Adipose tissue (tissue), 3 donors: ENCODE results near the gene NCBP3. TPM values are rescaled to one million over a fixed set of nuclear protein-coding genes. Genes with fewer than 3 reads are reported as not detected.
"Not testable (repeated sequence)": the region's sequence is repeated elsewhere in the genome, so short reads cannot be mapped to it uniquely, and the experiment has no call there.

ENCODE experiments used
- H3K27ac ChIP-seq: one replicate; pipeline ENCODE4 v1.5.1; 2013; ENCODE audit warnings: low read depth, low read length
- WGBS, 3 donors: extraction: QIAGEN DNeasy Blood & Tissue Kit; methylation state at CpG; one replicate each; pipeline ENCODE4 v1.1.7; 2013; 5-methylcytosine and 5-hydroxymethylcytosine counted together
- polyA plus RNA-seq, 3 donors: library from polyadenylated mRNA; stranded (reverse); fragments of 200-250 nt; gene quantifications; one replicate each; pipeline ENCODE4 v1.2.3, GENCODE V29; 2013
- donor health status: healthy with polysubstance abuse.
- donor health status: Bipolar disorder and iron deficiency.
- donor health status: healthy.

The NCBP3 gene
- polyA plus RNA-seq, 3 donors = 13.0 to 18.2 (median 15.1) TPM

DNA sequence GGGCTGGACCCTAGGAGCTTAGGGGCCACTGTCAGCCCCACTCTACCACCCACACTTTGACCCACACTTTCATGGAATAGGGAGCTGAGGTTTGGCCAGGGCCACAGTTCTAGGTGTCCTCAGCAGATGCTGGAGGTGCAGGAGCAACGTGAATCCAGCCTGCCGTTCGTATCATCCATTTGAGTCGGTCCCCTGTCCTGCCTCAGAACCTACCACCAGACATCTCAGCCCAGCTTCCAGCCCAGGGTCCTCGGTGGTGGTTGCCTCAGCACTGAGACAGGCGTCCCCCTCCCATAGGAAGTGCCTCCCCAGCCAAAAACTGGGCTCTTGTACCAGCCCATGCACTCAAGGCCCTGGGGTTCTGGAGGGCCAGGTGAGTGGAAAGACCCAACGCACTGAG is 44.7 kb downstream of the NCBP3 start:
- H3K27ac ChIP-seq = no peak overlapping the region
- whole genome bisulfite sequencing, 3 donors = 82 to 89% (median 84%) methylated on average over 7 of the region's 7 CpGs

DNA sequence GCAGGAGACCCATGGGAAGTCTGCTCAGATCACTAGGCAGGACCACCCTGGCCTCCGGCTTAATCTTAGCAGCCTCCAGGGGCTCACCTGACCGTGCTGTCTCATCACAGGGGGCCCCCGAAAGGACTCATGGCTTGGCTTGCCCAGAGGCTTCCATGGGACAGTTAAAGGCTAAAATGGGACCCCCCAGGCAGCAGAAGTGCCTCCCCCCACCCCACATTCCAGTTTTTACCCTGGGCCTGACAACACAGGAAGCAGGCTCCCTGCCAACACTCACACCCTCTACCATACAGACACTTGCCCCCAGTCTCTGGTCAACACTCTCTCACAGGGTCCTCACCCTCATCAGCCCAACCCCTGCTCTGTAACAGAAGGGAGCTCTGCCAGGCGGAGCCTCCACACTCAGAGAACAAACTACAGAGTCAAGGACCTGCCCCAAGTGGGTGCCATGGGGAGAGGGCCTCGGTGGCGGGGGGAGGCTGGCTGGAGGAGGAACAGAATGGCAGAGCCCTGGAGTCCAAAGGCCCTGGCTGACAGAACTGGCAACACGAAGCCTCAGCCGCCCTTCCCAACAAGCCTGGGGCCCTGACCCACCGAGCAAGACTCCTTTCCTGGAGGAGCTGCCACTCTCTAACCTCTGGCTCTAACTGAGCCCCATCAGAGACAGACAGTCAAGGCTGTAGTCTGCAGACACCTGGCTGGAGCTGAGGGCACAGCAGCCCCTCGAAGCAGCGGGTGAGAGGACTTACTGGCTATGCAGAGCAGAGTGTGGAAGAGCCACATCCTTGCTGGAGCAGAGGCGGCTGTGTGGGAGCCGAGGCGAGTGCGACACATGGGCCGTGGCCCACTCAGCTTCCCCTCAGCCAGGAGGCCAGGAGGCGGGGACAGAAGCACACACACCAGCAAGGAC is 45.4 kb downstream of the NCBP3 start, which contains the start of gene ITGAE:
Gene ITGAE (minus strand): TSS at position 827 of the 910 bp plus-strand sequence. CDS start 44 bp downstream, at position 783.
- H3K27ac ChIP-seq = no peak within 1 kb of the TSS
- 65 to 86% (median 79%) methylated on average over 17 of the region's 17 CpGs for WGBS, 3 donors

DNA sequence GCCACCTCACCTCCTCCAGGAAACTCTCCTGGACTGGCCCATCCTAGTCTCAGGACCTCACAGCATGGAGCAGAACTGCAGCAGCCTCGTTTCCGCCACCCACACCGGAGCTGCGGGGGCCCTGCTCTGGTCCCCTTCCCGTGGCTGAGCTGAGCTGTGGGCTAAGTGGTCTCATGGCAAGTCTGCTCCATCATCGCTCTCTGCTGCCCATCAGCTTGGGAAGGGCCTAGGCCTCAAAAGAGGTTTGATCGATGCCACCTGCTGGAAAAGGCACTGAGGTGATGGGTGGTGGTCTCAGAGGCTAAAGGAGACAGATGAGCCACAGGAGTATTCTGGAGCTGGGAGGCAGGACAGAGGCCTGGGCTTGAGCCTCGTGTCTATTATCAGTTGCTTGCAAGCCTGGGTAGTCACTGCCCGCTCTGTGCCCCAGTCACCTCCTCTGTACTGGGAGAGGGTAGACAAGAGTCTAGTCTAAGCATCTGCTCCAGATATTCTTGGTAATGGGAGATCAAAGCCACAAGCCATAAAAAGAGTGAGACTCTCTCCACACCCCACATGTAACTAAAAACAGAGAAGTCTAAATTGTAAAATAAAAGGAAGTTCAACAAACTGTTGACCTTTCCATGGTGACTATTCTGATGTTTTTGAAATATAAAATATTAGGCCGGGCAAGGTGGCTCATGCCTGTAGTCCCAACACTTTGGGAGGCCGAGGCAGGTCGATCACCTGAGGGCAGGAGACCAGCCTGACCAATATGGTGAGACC is 46.7 kb downstream of the NCBP3 start:
- no peak overlapping the region for H3K27ac ChIP-seq
- WGBS, 3 donors = 82 to 90% (median 87%) methylated on average over 12 of the region's 12 CpGs

DNA sequence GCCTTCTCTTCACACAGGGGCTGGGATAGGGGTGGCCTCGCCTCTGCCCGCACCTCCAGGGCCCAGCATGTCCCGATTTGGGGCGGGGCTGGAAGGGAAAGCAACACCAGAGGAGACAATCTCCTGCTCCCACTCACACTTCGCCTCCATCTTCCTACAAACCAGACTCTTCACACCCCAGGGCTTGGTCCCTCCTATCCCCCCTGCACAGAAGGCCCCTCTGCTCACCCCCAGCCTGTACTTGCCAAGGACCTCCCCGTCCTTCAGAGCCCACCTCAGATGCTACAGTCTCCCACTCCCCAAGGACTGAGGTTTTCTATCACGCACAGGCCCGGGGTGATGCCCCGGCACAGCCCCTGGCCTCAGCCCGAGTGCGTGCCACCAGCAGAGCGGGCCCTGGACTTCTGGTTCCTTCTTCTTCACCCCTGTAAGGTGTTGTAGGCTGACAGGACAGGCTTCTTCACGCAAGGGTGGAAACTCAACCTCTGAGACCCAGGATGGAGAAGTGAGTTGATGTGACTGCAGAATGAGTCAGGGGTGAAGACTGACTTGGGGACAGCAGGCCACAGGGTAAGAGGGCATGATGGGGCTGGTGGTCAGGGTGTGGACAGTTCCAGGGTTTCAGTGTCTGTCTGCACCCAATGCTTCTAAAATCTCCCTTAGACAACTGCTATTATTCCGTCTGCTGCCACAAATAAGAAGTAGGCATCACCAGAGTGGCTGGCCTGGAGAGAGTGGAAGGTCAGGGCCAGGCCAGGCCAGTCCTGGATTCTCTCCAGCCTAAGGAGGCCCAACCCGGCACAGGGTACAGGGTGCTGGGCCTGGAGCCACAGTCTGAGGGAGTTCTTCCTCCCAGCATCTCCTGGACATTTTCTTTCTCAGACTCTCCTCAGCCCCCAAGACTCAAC is 47.5 kb downstream of the NCBP3 start:
- H3K27ac ChIP-seq = no peak overlapping the region
- 75 to 84% (median 83%) methylated on average over 15 of the region's 15 CpGs for WGBS, 3 donors

DNA sequence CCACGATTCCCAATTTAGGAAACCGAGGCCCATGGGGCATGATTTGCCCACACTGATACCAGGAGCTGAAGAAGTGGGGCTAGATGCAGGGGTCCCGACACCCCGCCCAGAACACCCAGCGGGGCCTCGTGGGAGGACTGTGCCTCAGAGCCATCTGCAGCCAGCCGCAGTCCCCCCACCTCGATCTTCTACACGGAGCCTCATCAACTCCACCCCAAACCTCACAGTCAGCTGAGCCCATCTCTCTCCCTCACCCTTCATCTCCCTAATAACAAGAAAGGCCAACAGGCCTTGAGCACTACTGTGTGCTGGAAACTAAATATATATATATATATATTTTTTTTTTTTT is 49.2 kb downstream of the NCBP3 start:
- 81 to 91% (median 86%) methylated on average over 9 of the region's 9 CpGs for WGBS, 3 donors
- H3K27ac ChIP-seq = no peak overlapping the region

DNA sequence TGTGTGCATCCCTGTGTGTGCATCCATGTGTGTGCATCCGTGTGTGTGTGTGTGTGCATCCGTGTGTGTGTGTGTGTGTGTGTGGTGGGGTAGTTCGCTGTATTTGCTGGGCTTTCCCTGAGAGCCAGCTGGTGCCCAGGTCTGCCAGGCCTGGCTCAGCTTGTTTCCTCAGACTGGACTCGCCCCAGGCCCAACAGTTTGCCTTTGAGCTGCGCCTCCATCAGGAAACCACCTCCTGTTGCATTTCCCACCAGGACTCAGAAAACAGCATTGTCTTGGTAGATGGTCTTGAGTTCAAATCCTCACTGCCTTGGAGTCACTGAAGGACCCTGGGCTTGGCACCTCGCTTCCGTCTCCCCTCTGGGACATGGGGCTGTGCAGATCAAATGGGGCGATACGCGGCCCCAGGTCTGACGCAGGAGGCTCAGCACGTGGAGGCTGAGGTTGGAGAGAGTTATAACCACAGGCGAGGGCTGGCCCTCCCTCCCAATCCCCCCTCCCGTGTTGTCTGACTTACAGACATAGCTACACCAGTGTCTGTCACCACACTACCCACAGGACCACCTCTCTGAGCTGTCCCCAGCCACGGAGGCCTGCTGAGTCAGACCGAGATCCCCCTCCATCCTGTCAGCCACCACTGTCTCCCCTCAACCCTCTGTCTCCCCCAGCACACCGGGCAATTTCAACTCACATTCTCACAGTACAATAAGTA is 49.8 kb downstream of the NCBP3 start:
- 65 to 83% (median 66%) methylated on average over 15 to 17 of the region's 17 CpGs for WGBS, 3 donors
- no peak overlapping the region for H3K27ac ChIP-seq

DNA sequence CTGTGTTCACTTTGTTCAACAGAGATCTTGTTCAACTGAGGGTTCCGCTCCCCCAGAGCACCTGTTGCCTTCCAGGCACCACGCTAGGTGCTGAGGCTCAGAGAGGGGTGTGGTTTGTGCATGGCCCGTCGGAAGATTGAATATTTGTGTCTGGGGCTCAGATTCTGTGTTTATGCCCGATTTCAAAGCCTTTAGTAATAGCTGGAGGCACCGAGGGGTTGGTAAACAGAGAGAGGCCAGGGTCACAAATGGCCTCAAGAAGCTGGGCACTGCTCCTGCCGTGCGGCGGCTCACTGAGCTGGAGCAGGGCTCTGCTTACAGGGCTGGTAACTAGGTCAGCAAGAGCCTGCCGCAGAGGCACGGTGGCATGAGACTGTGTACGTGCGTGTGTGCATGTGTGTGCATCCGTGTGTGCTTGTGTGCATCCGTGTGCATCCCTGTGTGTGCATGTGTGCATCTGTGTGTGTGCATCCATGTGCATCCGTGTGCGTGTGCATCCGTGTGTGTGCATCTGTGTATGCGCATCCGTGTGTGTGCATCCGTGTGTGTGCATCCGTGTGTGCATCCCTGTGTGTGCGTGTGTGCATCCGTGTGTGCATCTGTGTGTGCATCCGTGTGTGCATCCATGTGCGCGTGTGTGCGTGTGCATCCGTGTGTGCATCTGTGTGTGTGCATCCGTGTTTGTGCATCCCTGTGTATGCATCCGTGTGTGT is 50.5 kb downstream of the NCBP3 start:
- no peak overlapping the region for H3K27ac ChIP-seq
- WGBS, 3 donors = 75 to 83% (median 82%) methylated on average over 31 of the region's 31 CpGs

DNA sequence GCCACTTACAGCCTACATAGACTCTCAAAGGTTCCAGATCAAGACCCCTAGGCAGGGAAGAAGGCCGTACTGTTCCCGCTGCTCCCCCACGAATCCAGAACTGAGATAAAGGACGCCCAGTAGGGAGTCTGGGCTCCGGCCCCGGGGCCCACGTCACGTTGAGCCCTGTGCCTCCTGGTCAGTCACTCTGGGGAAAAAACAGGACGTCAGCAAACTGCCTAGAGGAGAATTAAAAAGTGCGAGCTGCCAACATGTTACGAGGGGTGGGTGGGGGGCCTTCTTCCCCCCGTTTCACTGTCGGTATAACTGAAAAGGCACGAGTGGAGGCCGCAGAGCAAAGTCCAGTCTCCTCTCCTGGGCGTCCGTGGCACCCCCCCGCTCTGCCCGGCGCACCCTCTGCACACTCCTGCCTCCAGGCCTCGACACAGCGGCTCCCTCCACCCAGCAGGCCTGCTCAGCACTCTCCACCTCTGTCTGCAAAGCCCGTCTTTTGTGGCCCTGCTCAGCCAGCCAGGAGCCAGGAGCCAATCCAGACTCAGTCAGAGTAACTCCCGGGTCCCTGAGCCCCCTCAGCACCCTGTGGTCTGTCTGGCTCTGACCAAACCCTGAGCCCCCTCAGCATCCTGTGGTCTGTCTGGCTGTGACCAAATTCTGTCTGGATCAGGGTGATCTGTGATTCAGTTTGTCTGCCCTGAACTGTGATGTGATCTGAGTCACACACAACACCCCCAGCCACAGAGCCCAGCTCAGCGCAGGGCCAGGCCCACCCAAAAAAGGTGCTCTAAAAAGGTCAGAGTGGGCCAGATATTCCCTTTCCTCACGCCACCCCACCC is 51.3 kb downstream of the NCBP3 start:
- no peak overlapping the region for H3K27ac ChIP-seq
- 70 to 80% (median 71%) methylated on average over 26 of the region's 26 CpGs for WGBS, 3 donors

DNA sequence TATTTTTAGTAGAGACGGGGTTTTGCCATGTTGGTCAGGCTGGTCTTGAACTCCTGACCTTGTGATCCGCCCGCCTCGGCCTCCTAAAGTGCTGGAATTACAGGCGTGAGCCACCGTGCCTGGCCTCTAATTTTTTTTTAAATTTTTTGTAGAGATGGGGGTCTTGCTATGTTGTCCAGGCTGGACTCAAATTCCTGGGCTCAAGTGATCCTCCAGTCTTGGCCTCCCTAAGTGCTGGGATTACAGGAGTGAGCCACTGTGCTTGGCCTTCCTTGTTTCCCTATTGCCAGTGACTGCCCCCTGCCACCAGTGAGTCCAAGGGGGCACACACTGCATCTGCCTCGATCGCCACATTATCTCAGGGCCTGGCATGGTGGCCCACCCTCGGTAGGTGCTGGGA is 51.9 kb downstream of the NCBP3 start:
- not testable (repeated sequence) for H3K27ac ChIP-seq
- 93 to 97% (median 95%) methylated on average over 7 to 9 of the region's 9 CpGs for WGBS, 3 donors

DNA sequence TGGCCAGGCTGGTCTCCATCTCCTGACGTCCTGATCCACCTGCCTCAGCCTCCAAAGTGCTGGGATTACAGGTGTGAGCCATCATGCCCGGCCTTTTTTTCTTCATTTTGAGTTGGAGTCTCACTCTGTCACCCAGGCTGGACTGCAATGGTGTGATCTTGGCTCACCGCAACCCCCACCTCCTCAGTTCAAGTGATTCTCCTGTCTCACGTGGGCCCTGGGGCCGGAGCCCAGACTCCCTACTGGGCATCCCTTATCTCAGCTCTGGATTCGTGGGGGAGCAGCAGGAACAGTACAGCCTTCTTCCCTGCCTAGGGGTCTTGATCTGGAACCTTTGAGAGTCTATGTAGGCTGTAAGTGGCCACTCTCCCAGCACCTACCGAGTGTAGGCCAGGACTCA is 52.8 kb downstream of the NCBP3 start:
- WGBS, 3 donors = 81 to 87% (median 86%) methylated on average over 7 of the region's 7 CpGs
- H3K27ac ChIP-seq = not testable (repeated sequence)

DNA sequence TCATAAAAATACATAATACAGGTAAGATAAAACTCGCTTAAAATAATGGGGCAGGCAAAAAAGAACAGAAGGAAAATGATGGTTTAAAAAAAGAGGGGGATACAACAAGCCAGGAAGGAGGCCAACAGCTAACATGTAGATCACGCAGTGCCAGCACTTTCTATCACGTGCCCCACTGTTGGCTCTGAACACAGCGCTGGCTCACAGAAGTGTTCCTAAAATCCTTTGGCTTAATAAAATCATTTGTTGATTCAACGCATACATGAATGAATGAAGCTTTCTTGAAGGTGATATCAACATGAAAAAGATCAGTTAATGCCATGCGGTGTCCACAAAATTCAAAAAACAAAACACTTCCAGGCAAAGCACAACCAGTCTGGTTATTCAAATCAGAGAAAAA is 53.6 kb downstream of the NCBP3 start:
- WGBS, 3 donors = 72 to 77% (median 75%) methylated on average over 6 of the region's 6 CpGs
- H3K27ac ChIP-seq = no peak overlapping the region

DNA sequence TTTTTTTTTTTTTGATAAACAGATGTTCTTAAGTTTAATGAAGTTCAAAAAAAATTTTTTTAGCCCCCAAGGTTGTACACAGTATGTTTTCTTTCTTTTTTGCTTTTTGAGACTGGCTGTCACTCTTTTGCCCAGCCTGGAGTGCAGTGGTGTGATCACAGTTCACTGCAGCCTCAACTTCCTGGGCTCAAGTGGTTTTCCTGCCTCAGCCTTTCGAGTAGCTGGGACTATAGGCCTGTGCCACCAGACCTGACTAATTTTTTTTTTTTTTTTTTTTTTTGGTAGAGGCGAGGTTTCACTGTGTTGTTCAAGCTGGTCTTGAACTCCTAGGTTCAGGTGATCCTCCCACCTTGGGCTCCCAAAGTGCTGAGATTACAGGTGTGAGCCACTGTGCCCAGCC is 57.8 kb downstream of the NCBP3 start:
- no peak overlapping the region for H3K27ac ChIP-seq
- WGBS, 3 donors = 43 to 71% (median 59%) methylated on average over 2 of the region's 2 CpGs

DNA sequence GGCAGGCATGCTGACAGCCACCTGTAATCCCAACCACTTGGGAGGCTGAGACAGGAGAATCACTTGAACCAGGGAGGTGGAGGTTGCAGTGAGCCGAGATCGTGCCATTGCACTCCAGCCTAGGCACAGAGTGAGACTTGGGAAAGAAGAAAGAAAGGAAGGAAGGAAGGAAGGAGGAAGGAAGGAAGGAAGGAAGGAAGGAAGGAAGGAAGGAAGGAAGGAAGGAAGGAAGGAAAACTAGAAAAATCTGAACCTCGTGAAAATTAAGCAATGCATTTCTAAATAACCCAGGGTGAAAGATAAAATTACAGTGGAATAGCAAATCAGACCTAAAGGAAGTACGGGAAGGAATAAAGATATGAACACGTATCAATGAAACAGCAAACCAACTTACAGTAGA is 60.7 kb downstream of the NCBP3 start:
- WGBS, 3 donors = 79 to 82% (median 79%) methylated on average over 5 of the region's 5 CpGs
- not testable (repeated sequence) for H3K27ac ChIP-seq

DNA sequence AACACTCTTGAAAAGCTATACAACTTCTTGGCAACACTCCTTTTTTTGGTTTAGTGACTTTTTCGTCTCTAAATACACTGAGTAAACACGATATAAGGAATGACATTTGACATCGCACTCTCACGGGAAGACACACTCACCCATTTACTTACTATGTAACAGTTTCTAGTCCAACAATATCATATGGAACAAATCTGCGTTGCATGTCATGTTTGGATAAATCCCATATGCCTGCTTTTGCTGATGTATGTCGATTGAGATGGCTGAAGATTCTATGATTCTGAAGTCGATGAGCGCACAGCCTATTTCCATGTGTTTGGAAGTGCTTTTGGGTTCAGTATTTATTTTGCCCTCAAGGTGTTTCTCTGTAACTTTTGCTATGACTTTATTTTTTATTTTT is 63.3 kb downstream of the NCBP3 start:
- H3K27ac ChIP-seq = no peak overlapping the region
- 78 to 89% (median 87%) methylated on average over 8 of the region's 8 CpGs for WGBS, 3 donors

DNA sequence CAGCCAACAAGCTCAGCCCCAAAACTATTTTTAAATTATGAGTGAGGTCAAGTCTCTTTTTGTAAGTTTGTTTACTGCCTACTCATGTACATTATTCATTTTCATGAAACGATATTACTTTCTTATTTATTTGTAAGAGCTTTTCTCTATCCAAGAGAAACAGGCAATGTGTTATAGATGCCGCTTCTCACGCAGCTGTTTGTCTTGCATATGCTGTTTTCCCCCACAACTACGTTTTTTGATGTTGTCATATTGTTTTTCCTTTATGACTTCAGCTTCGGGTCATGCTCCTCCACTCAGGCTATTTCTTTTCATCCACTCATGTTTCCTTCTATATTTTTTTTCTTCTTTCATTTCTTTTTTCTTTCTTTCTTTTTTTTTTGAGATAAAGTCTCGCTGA is 65.1 kb downstream of the NCBP3 start:
- 71 to 81% (median 77%) methylated on average over 6 of the region's 6 CpGs for WGBS, 3 donors
- no peak overlapping the region for H3K27ac ChIP-seq

DNA sequence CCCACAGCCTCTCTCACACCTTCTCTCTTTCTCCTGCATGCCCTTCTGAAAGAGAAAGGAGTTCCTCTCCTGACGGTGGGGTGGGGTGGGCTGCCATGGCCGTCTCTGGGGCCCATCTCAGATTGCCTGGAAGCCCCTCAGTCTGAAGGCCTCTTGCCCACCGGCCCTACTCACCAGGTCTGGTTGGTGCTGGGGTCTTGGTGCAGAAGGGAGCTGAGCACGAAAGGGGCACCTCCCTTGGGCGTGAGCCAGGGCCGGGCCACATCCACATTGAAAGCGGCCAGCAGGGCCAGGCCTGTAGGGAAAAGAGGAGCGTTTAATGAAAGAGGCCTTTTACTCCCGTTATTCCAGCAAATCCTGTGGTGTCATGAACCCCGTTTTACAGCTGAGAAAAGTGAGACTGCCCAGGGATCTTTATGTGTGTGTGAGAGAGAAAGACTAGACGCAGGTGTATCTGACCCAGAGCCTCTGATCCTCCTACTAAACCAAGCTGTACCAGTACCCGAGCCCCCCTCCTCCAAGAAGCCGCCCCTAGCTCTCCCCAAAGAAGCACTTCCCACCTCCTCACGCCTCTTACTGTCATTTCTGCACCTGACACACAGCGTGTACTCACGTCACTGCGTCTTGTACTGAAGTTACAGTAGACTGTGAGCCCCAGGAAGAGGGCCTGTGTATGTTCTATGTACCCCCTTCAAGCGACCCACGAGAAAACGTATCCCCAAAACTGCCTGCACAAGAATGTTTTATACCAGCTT is 68.5 kb downstream of the NCBP3 start:
- no peak overlapping the region for H3K27ac ChIP-seq
- WGBS, 3 donors = 85 to 87% (median 85%) methylated on average over 20 of the region's 20 CpGs
